Measurements from ENCODE around the gene ANKRD28. TPM values are rescaled to one million over a fixed set of nuclear protein-coding genes. Genes with fewer than 3 reads are reported as not detected.

ANKRD28 gene
- total RNA-seq, 6 experiments from 2014 or later, result 16.4 to 32.2 (median 25.7) TPM

DNA sequence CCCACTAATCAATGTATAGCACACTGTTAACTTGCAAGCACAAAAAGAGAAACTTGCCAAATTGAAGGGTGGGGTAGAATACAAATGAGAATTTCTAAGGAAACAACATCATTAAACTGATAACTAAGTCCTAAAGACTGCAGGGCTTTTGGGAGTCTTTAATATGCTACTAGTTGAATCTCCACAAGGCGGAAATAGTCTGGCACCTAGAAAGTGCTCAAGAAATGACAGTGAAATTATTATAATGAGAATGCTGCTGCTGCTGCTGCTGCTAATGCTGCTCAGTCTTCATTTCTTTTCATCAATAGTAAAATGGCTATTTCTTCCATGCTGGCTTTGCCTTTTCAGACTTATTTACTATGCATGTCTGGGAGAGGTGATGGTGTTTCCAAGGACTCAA, 104.4 kb downstream of the ANKRD28 start:
- Histone ChIP-seq H3K36me3 (peaks cover 0 to 18% (median 6%) of the 10 kb centered on the region in 4 donors), H3K4me1 (no peaks in the 10 kb centered on the region), H3K27ac (no peak overlapping the region), H3K27me3 (no peaks in the 10 kb centered on the region), H3K9me3 (no peaks in the 10 kb centered on the region), H3K4me3 (no peak overlapping the region)
- DNase-seq (no peak), ATAC-seq (no peak)
- intact Hi-C loops (cut with DNase I), result no loop called here
- 43% methylated on average over 1 of the region's 1 CpG for WGBS (ENCODE audit: insufficient coverage, low coverage, low lambda C conversion rate, missing lambda C conversion rate)
- TF ChIP-seq POLR2A (IDR thresholded peaks at IDR 0.05), result no peak
- TF ChIP-seq, protein P1, sequence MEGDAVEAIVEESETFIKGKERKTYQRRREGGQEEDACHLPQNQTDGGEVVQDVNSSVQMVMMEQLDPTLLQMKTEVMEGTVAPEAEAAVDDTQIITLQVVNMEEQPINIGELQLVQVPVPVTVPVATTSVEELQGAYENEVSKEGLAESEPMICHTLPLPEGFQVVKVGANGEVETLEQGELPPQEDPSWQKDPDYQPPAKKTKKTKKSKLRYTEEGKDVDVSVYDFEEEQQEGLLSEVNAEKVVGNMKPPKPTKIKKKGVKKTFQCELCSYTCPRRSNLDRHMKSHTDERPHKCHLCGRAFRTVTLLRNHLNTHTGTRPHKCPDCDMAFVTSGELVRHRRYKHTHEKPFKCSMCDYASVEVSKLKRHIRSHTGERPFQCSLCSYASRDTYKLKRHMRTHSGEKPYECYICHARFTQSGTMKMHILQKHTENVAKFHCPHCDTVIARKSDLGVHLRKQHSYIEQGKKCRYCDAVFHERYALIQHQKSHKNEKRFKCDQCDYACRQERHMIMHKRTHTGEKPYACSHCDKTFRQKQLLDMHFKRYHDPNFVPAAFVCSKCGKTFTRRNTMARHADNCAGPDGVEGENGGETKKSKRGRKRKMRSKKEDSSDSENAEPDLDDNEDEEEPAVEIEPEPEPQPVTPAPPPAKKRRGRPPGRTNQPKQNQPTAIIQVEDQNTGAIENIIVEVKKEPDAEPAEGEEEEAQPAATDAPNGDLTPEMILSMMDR (IDR thresholded peaks at IDR 0.05), result peak in 1 of 4 donors; percentile 6

DNA sequence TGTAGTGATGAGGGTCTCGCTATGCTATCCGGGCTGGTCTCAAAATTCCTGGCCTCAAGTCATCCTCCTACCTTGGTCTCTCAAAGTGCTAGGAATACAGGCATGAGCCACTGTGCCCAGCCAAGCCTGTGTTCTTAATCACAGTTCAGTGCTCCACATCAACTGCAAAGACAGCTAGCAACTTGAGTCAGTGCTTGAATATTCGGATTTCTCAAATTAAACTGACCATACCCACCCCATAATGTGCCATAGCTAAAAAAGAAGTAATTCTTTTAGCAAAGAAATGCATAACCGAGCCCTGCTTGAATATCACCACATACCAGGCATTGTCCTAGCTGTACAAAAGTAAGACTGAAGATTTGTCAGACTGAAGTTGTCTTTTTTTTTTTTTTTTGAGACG, 107.0 kb downstream of the ANKRD28 start:
- Histone ChIP-seq H3K4me1 (no peaks in the 10 kb centered on the region), H3K27me3 (no peaks in the 10 kb centered on the region), H3K9me3 (no peaks in the 10 kb centered on the region), H3K36me3 (peaks cover 0 to 24% (median 5%) of the 10 kb centered on the region in 4 donors), H3K4me3 (no peak overlapping the region), H3K27ac (no peak overlapping the region)
- TF ChIP-seq POLR2A (IDR thresholded peaks at IDR 0.05), result no peak
- TF ChIP-seq, protein P1 (IDR thresholded peaks at IDR 0.05), result no peak
- 93% methylated on average over 5 of the region's 5 CpGs for WGBS (ENCODE audit: insufficient coverage, low coverage, low lambda C conversion rate, missing lambda C conversion rate)
- no peak for ATAC-seq
- intact Hi-C loops (cut with DNase I), result no loop called here
- no peak for DNase-seq

DNA sequence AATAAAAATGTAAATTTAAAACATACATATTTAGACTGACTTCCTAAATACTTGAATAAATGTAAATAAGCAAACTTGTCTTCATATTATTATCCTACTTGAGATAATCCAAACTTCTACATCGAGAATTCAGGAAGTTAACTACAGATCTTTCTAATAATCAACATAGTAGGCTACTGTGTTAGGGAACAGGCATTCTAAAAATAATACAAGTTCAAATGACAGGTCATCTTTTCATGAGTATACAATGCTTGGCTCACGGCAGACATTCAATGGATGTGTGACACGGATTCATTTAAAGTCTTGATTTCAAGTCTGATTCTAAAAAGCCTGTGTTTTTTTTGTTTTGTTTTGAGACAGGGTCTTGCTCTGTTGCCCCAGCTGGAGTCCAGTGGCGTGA, 107.5 kb downstream of the ANKRD28 start:
- no peaks in the 10 kb centered on the region for H3K27me3 ChIP-seq
- H3K4me3 ChIP-seq, result no peak overlapping the region
- intact Hi-C loops (cut with DNase I), result no loop called here
- H3K27ac ChIP-seq, result no peak overlapping the region
- ATAC-seq (no peak), DNase-seq (no peak)
- no peaks in the 10 kb centered on the region for H3K9me3 ChIP-seq
- 80% methylated on average over 4 of the region's 4 CpGs for WGBS (ENCODE audit: insufficient coverage, low coverage, low lambda C conversion rate, missing lambda C conversion rate)
- no peaks in the 10 kb centered on the region for H3K4me1 ChIP-seq
- H3K36me3 ChIP-seq, result peaks cover 0 to 26% (median 5%) of the 10 kb centered on the region in 4 donors
- no peak for TF ChIP-seq POLR2A (IDR thresholded peaks at IDR 0.05)
- TF ChIP-seq, protein P1 (IDR thresholded peaks at IDR 0.05), result no peak

DNA sequence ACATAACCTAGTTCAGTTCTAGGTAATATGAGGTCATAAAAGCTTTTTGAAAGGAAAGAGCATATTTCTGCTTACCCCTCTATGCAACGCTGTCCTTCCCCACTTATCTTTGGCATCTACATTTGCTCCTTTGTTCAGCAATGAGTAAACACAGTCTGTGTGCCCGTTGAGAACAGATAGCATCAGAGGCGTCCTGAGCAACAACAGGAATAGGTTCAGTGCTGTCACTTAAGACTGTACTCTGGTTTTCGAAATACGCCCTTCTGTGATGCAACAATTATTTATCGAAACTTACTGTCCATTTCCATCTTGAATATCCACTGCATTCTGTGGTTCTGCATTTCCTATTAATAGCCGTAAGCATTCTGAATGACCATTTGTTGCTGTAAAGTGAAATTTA, 111.9 kb downstream of the ANKRD28 start:
- WGBS (ENCODE audit: insufficient coverage, low coverage, low lambda C conversion rate, missing lambda C conversion rate), result 77% methylated on average over 7 of the region's 7 CpGs
- Histone ChIP-seq H3K4me1 (no peaks in the 10 kb centered on the region), H3K9me3 (no peaks in the 10 kb centered on the region), H3K27me3 (no peaks in the 10 kb centered on the region), H3K27ac (no peak overlapping the region), H3K4me3 (no peak overlapping the region), H3K36me3 (peaks cover 0 to 34% (median 5%) of the 10 kb centered on the region in 4 donors)
- intact Hi-C loops (cut with DNase I), result no loop called here
- DNase-seq, result no peak
- no peak for TF ChIP-seq POLR2A (IDR thresholded peaks at IDR 0.05)
- ATAC-seq, result no peak

DNA sequence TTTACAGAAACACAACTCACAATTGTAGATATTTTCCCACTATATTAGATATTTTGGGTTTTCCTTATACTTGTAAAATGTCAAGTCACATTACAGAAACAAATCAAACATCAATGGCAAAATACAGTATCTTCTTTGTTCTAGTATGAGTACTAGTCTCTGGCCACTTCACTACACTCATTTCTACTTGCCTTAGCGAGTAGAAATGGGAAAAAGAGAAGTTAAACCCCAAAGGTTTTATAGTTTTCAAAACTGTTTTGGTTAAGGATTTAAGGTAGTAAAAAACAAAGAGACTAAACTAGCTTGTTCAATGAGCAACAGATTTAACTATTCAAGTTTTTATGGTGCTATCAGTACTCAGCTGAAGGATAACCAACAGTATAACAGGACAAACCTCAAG, 114.5 kb downstream of the ANKRD28 start:
- ATAC-seq (no peak), DNase-seq (no peak)
- intact Hi-C loops (cut with DNase I), result no loop called here
- Histone ChIP-seq H3K27ac (no peak overlapping the region), H3K36me3 (peaks cover 0 to 33% (median 3%) of the 10 kb centered on the region in 4 donors), H3K9me3 (no peaks in the 10 kb centered on the region), H3K4me1 (no peaks in the 10 kb centered on the region), H3K4me3 (no peak overlapping the region), H3K27me3 (no peaks in the 10 kb centered on the region)
- WGBS (ENCODE audit: insufficient coverage, low coverage, low lambda C conversion rate, missing lambda C conversion rate), result 64% methylated on average over 1 of the region's 1 CpG
- TF ChIP-seq, protein P1 (IDR thresholded peaks at IDR 0.05), result no peak
- no peak for TF ChIP-seq POLR2A (IDR thresholded peaks at IDR 0.05)
